A673 (cell line): ENCODE results near the gene ITM2C. TPM values are rescaled to one million over a fixed set of nuclear protein-coding genes. Genes with fewer than 3 reads are reported as not detected.

Experiments
- BruUV-seq: library from RNA; stranded (reverse); fragments of 400-500 nt; replicated peaks from 2 replicates; lab custom pipeline; 2021; lab: Mats Ljungman, UMichigan
- CTCF ChIA-PET: fragments of 300-600 bp; sonication (Branson Sonifier 250); formaldehyde crosslinking; loops from one replicate; lab custom pipeline; 2022; ENCODE audit warnings: antibody characterized with exemption; lab: Charles Lee
- POLR2A ChIA-PET: fragments of 300-600 bp; sonication (Branson Sonifier 250); formaldehyde crosslinking; loops from one replicate; lab custom pipeline; 2022; ENCODE audit warnings: antibody characterized with exemption; ENCODE audit not compliant: low non-redundant PET; lab: Charles Lee
- DNase-seq: peaks from one replicate; pipeline ENCODE4 v3.0.0-alpha.2; 2015; ENCODE audit warnings: low spot score
- H3K27ac ChIP-seq: fragments of 200-600 bp; sonication (generic); 2 replicates; pipeline ENCODE4 v1.5.1; 2016; ENCODE audit warnings: mixed run types, low read depth, mild to moderate bottlenecking, mixed read lengths, antibody characterized with exemption, low read length; ENCODE audit not compliant: poor library complexity, severe bottlenecking
- H3K27me3 ChIP-seq: fragments of 200-600 bp; sonication (generic); replicated peaks from 2 replicates; pipeline ENCODE4 v1.6.1; 2017; ENCODE audit warnings: mixed run types, low read depth, mild to moderate bottlenecking, mixed read lengths, antibody characterized with exemption, low read length; ENCODE audit not compliant: insufficient read depth, poor library complexity
- H3K36me3 ChIP-seq: fragments of 200-600 bp; sonication (generic); 2 replicates; pipeline ENCODE4 v1.6.1; 2016; ENCODE audit warnings: mixed run types, mild to moderate bottlenecking, mixed read lengths, antibody characterized with exemption, low read length; ENCODE audit not compliant: insufficient read depth, poor library complexity, severe bottlenecking
- H3K4me1 ChIP-seq: fragments of 200-600 bp; sonication (generic); 2 replicates; pipeline ENCODE4 v1.6.1; 2017; ENCODE audit warnings: mixed run types, mild to moderate bottlenecking, mixed read lengths, antibody characterized with exemption, low read length; ENCODE audit not compliant: insufficient read depth, poor library complexity, severe bottlenecking
- H3K4me3 ChIP-seq: fragments of 200-600 bp; sonication (generic); 2 replicates; pipeline ENCODE4 v1.5.1; 2016; ENCODE audit warnings: low read depth, mixed run types, mild to moderate bottlenecking, mixed read lengths, low read length; ENCODE audit not compliant: poor library complexity, severe bottlenecking
- H3K9me3 ChIP-seq: fragments of 200-600 bp; sonication (generic); 2 replicates; pipeline ENCODE4 v1.6.1; 2016; ENCODE audit warnings: mixed run types, low read depth, mild to moderate bottlenecking, mixed read lengths, antibody characterized with exemption, low read length; ENCODE audit not compliant: poor library complexity, severe bottlenecking
- CTCF ChIP-seq: fragments of 300-800, 200-600 bp; sonication (generic); conservative IDR thresholded peaks from 2 replicates; pipeline ENCODE4 v1.5.1; 2017; ENCODE audit warnings: low read depth, mild to moderate bottlenecking, antibody characterized with exemption, low read length, moderate library complexity, mixed read lengths
- EZH2 ChIP-seq: fragments of 200-600 bp; sonication (generic); IDR thresholded peaks from 2 replicates; pipeline ENCODE4 v1.6.1; 2017; ENCODE audit warnings: borderline replicate concordance, low read depth, mild to moderate bottlenecking, mixed read lengths, antibody characterized with exemption, low read length; ENCODE audit not compliant: poor library complexity, severe bottlenecking
- intact Hi-C: fragments of 100-400 bp; cut with micrococcal nuclease; formaldehyde crosslinking; loops from one replicate; pipeline ENCODE4 v1.10.0; 2022; ENCODE audit not compliant: unreplicated experiment
- total RNA-seq: library from RNA; stranded (reverse); gene quantifications from 2 replicates; pipeline ENCODE4 v1.2.3, GENCODE V29; 2021

ITM2C gene
- total RNA-seq, 1 experiment from 2014 or later: 283 TPM

GRCh38 chr2:230825354-230825753 lies 39.4 kb upstream of the ITM2C start:
- H3K9me3 ChIP-seq: no peaks in the 10 kb centered on the region
- H3K27me3 ChIP-seq: no peaks in the 10 kb centered on the region
- no peaks in the 10 kb centered on the region for H3K36me3 ChIP-seq
- H3K27ac ChIP-seq: no peak overlapping the region
- ChIA-PET POLR2A (no interaction called here), CTCF (interaction anchor here (0.6 kb wide), 1 partner anchor 390 kb away, joined by 5 read pairs; no protein-coding TSS in a partner anchor)
- no peaks in the 10 kb centered on the region for H3K4me1 ChIP-seq
- TF ChIP-seq EZH2 (no peak), CTCF (no peak)
- intact Hi-C loops: no loop called here
- no TSS peak for BruUV-seq
- no peak for DNase-seq
- no peak overlapping the region for H3K4me3 ChIP-seq

GRCh38 chr2:230827774-230828271 lies 36.9 kb upstream of the ITM2C start:
- intact Hi-C loops: no loop called here

GRCh38 chr2:230828272-230828961 lies 36.3 kb upstream of the ITM2C start:
- no peak for DNase-seq
- intact Hi-C loops: no loop called here
- TF ChIP-seq CTCF: no peak
- TF ChIP-seq EZH2: no peak
- no TSS peak for BruUV-seq
- Histone ChIP-seq H3K27me3 (no peaks in the 10 kb centered on the region), H3K27ac (no peak overlapping the region), H3K36me3 (no peaks in the 10 kb centered on the region), H3K9me3 (no peaks in the 10 kb centered on the region), H3K4me1 (no peaks in the 10 kb centered on the region), H3K4me3 (peak overlapping the region; percentile 23)
- POLR2A ChIA-PET: no interaction called here
- CTCF ChIA-PET: no interaction called here

More at GRCh38 chr2:230827774-230828271, 36.9 kb upstream of the ITM2C start:
- Histone ChIP-seq H3K27me3 (no peaks in the 10 kb centered on the region), H3K4me3 (peak overlapping the region; percentile 23), H3K27ac (no peak overlapping the region), H3K36me3 (no peaks in the 10 kb centered on the region), H3K4me1 (no peaks in the 10 kb centered on the region), H3K9me3 (no peaks in the 10 kb centered on the region)
- no peak for TF ChIP-seq CTCF
- TF ChIP-seq EZH2: no peak
- CTCF ChIA-PET: interaction anchor here (0.6 kb wide), 1 partner anchor 19 kb away, joined by 8 read pairs; no protein-coding TSS in a partner anchor
- POLR2A ChIA-PET: no interaction called here
- DNase-seq: no peak
- no TSS peak for BruUV-seq
